GM10266 (cell line): ENCODE results near the gene ITGBL1.

Source experiments
- DNase-seq: peaks from one replicate; pipeline ENCODE4 v3.0.0; 2012; ENCODE audit errors: extremely low spot score
- TF ChIP-seq, protein P1 (sequence below): IDR thresholded peaks from 2 replicates; pipeline ENCODE4 v1.5.1; 2012; ENCODE audit warnings: mild to moderate bottlenecking, low read depth; ENCODE audit not compliant: control insufficient read depth, insufficient read depth; ENCODE audit errors: missing control alignments

Gene ITGBL1

GRCh38 chr13:101626925-101627555 lies 174.6 kb downstream of the ITGBL1 start:
- DNase-seq: peak; percentile 22
- TF ChIP-seq, protein P1, sequence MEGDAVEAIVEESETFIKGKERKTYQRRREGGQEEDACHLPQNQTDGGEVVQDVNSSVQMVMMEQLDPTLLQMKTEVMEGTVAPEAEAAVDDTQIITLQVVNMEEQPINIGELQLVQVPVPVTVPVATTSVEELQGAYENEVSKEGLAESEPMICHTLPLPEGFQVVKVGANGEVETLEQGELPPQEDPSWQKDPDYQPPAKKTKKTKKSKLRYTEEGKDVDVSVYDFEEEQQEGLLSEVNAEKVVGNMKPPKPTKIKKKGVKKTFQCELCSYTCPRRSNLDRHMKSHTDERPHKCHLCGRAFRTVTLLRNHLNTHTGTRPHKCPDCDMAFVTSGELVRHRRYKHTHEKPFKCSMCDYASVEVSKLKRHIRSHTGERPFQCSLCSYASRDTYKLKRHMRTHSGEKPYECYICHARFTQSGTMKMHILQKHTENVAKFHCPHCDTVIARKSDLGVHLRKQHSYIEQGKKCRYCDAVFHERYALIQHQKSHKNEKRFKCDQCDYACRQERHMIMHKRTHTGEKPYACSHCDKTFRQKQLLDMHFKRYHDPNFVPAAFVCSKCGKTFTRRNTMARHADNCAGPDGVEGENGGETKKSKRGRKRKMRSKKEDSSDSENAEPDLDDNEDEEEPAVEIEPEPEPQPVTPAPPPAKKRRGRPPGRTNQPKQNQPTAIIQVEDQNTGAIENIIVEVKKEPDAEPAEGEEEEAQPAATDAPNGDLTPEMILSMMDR: no peak

- DNase-seq: no peak
- TF ChIP-seq, protein P1: no peak
These were observed 175.1 kb downstream of the ITGBL1 start for GRCh38 chr13:101627556-101627943.

- TF ChIP-seq, protein P1: no peak
- DNase-seq: no peak
These were observed 176.4 kb downstream of the ITGBL1 start for GRCh38 chr13:101628900-101629299.

DNA sequence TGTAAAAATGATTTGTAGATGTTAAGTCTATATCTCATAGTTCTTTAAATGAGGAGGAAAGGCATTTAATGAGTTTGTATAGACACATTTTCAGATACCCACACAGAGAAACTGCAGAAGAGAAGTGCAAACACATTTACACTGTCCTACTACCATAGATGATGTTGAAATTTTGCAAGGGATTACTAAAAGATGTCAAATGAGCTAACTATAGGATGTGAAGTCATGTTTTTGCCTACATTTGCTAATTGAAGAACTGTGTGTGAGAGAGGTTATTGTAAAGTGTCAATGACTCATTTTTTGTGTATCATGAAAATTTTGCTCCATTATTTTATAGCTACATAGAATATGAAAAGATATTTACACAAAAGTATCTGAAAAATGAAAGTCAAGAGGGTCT lies 178.9 kb downstream of the ITGBL1 start:
- no peak for DNase-seq
- TF ChIP-seq, protein P1: no peak

- no peak for DNase-seq
These were observed 181.7 kb downstream of the ITGBL1 start for GRCh38 chr13:101634142-101634541.

DNA sequence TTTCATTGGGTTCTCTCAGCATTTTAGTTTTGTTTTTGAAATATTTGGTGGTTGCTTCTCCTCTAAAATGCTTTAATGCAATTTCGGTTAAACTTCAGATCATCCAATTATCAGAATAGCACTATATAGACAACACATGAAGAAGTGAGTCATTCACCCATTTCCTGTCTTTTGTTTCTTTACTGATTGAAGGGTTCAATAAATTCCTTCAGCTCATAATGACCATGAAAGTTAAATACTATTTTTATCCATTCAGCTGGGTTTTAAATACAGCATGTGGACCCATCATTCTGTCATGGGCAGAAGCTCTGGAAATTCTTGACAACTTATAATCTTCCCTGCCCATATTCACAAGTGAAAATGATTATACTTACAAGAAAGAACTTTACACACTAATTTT lies 187.2 kb downstream of the ITGBL1 start:
- TF ChIP-seq, protein P1: no peak
- no peak for DNase-seq

More at GRCh38 chr13:101634142-101634541, 181.7 kb downstream of the ITGBL1 start:
- TF ChIP-seq, protein P1: no peak

GRCh38 chr13:101640788-101641400 lies 188.4 kb downstream of the ITGBL1 start:
- DNase-seq: no peak
- TF ChIP-seq, protein P1: no peak
